Dendritic cell treated with granulocyte-macrophage colony-stimulating factor and Interleukin-4, amounts not matched to agents 40 ng/mL and 50 ng/mL, for 4 days (primary cell): ENCODE results near the gene DYSF.

ENCODE experiments used
- H3K27ac Mint-ChIP-seq: one replicate; pipeline ENCODE4 v1.8.0; 2022; ENCODE audit warnings: mild to moderate bottlenecking, mixed read lengths
- H3K27me3 Mint-ChIP-seq: one replicate; pipeline ENCODE4 v1.8.0; 2022; ENCODE audit warnings: mild to moderate bottlenecking, mixed read lengths
- H3K36me3 Mint-ChIP-seq: one replicate; pipeline ENCODE4 v1.8.0; 2022; ENCODE audit warnings: low read depth, mixed read lengths
- H3K4me1 Mint-ChIP-seq: one replicate; pipeline ENCODE4 v1.8.0; 2022; ENCODE audit warnings: low read depth, mixed read lengths
- H3K4me3 Mint-ChIP-seq: one replicate; pipeline ENCODE4 v1.8.0; 2022; ENCODE audit warnings: mild to moderate bottlenecking, moderate library complexity, mixed read lengths
- H3K9me3 Mint-ChIP-seq: one replicate; pipeline ENCODE4 v1.8.0; 2022; ENCODE audit warnings: mixed read lengths
- intact Hi-C: fragments of 100-400 bp; cut with micrococcal nuclease; formaldehyde crosslinking; loops from one replicate; pipeline ENCODE4 v1.15.0; 2022

Gene DYSF

GRCh38 chr2:71629771-71630453 lies 176.6 kb downstream of the DYSF start:
- H3K9me3 Mint-ChIP-seq = peaks cover 12% of the 10 kb centered on the region
- H3K27ac Mint-ChIP-seq = peak overlapping the region; percentile 91
- peak overlapping the region; percentile 66 for H3K4me3 Mint-ChIP-seq

GRCh38 chr2:71630454-71631328 lies 177.3 kb downstream of the DYSF start:
- Mint-ChIP-seq H3K9me3 (peaks cover 12% of the 10 kb centered on the region), H3K27me3 (no peaks in the 10 kb centered on the region), H3K4me3 (peak overlapping the region; percentile 66), H3K27ac (peak overlapping the region; percentile 91), H3K4me1 (peaks cover 47% of the 10 kb centered on the region), H3K36me3 (peaks cover 23% of the 10 kb centered on the region)
- intact Hi-C loops = no loop called here

More at GRCh38 chr2:71629771-71630453, 176.6 kb downstream of the DYSF start:
- Mint-ChIP-seq H3K4me1 (peaks cover 42% of the 10 kb centered on the region), H3K27me3 (no peaks in the 10 kb centered on the region), H3K36me3 (peaks cover 23% of the 10 kb centered on the region)
- intact Hi-C loops = no loop called here

- peaks cover 12% of the 10 kb centered on the region for H3K9me3 Mint-ChIP-seq
- peak overlapping the region; percentile 63 for H3K27ac Mint-ChIP-seq
- H3K4me1 Mint-ChIP-seq = peaks cover 47% of the 10 kb centered on the region
- H3K27me3 Mint-ChIP-seq = no peaks in the 10 kb centered on the region
- H3K36me3 Mint-ChIP-seq = peaks cover 23% of the 10 kb centered on the region
- intact Hi-C loops = no loop called here
- H3K4me3 Mint-ChIP-seq = no peak overlapping the region
Observed at GRCh38 chr2:71631411-71631931, 178.1 kb downstream of the DYSF start.

DNA sequence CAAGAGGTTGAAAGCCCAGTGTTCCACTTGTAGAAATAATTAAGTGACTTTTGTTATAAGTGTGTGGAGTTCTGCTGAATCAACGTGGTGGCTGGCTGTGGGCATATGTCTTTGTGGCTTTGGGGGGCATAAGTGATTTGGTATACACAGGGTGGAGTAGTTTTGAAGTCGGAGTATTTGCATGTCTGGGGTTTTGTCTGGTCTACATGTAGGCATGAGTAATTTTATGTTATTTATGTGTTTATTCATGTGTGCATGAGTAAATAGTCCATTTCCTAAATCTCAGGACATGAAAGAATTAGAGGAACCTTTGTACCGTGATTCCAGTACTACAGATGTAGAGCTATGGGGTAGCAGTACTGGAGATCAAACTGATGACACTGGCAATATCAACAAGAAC lies 179.7 kb downstream of the DYSF start:
- no peak overlapping the region for H3K4me3 Mint-ChIP-seq
- no peaks in the 10 kb centered on the region for H3K27me3 Mint-ChIP-seq
- H3K36me3 Mint-ChIP-seq = peaks cover 23% of the 10 kb centered on the region
- H3K27ac Mint-ChIP-seq = no peak overlapping the region
- intact Hi-C loops = no loop called here
- peaks cover 12% of the 10 kb centered on the region for H3K9me3 Mint-ChIP-seq
- H3K4me1 Mint-ChIP-seq = peaks cover 47% of the 10 kb centered on the region

DNA sequence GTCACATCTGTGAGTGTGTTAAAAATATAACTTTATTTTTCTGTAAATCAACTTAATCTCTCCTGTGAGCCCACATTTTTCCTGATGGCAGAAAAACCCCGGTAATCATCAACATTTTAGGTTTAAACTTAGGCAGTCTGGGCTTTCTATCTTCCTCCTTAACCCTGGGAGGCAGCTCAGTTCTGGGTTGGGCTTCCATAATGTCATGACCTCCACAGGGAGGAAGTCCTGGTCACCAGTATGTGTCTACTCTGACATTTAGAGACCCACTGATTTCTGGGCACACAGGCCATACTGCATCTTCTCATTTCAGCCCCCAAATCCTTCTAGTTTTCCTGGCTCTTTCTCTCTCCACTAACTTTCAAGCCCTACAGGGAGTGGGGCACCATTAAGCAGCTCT lies 181.2 kb downstream of the DYSF start:
- intact Hi-C loops = no loop called here
- Mint-ChIP-seq H3K4me3 (no peak overlapping the region), H3K27ac (peak overlapping the region; percentile 83), H3K36me3 (peaks cover 13% of the 10 kb centered on the region), H3K9me3 (peaks cover 1% of the 10 kb centered on the region), H3K27me3 (no peaks in the 10 kb centered on the region), H3K4me1 (peaks cover 39% of the 10 kb centered on the region)

GRCh38 chr2:71635798-71636197 lies 182.4 kb downstream of the DYSF start:
- intact Hi-C loops = no loop called here
- Mint-ChIP-seq H3K36me3 (peaks cover 11% of the 10 kb centered on the region), H3K27me3 (no peaks in the 10 kb centered on the region), H3K9me3 (no peaks in the 10 kb centered on the region), H3K4me3 (no peak overlapping the region), H3K4me1 (peaks cover 27% of the 10 kb centered on the region), H3K27ac (no peak overlapping the region)

- no peak overlapping the region for H3K27ac Mint-ChIP-seq
- H3K36me3 Mint-ChIP-seq = peaks cover 9% of the 10 kb centered on the region
- H3K27me3 Mint-ChIP-seq = no peaks in the 10 kb centered on the region
- no peak overlapping the region for H3K4me3 Mint-ChIP-seq
- no peaks in the 10 kb centered on the region for H3K9me3 Mint-ChIP-seq
- intact Hi-C loops = no loop called here
- peaks cover 18% of the 10 kb centered on the region for H3K4me1 Mint-ChIP-seq
Observed at GRCh38 chr2:71637168-71637567, 183.8 kb downstream of the DYSF start.

DNA sequence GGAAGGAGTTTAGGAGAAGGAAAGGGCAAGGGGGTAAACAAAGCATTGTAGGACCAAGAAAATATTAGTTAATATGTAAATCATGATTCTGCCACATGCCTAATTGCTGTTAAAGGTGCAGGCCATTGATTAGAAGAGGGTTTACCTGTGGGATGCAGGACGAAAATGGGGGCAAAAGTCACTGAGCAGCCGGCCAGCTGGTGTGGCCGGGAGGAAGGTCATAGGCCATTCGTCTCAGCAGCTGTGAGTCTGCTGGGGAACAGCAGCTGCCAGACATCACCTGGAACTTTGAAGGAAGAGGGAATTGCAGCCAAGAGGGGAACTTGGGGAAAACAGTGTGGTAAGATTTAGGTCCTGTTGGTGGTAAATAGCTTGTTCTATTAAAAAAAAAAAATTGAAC lies 184.4 kb downstream of the DYSF start:
- peaks cover 18% of the 10 kb centered on the region for H3K4me1 Mint-ChIP-seq
- H3K27ac Mint-ChIP-seq = no peak overlapping the region
- H3K9me3 Mint-ChIP-seq = no peaks in the 10 kb centered on the region
- no peak overlapping the region for H3K4me3 Mint-ChIP-seq
- no peaks in the 10 kb centered on the region for H3K27me3 Mint-ChIP-seq
- peaks cover 14% of the 10 kb centered on the region for H3K36me3 Mint-ChIP-seq
- intact Hi-C loops = no loop called here

DNA sequence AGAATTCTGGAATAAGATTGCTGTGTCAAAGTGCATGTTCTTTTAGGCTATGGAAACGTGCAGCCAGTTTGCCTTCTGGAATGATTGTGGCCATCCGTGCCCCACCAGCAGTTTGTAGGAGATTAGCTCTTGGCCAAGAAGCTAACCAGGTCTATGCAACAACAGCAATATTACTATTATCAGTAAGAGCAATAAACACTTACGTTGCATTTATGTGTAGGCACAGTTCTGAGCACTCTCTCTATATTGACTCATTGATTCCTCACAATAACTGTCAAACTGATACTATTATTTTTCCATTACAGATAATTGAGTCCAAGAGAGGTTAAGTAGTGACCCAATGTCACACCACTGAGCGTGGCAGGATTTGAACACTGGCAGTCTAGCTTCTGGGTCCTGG lies 186.4 kb downstream of the DYSF start:
- Mint-ChIP-seq H3K27ac (no peak overlapping the region), H3K36me3 (peaks cover 25% of the 10 kb centered on the region), H3K4me1 (peaks cover 12% of the 10 kb centered on the region), H3K9me3 (no peaks in the 10 kb centered on the region), H3K4me3 (no peak overlapping the region), H3K27me3 (no peaks in the 10 kb centered on the region)
- intact Hi-C loops = no loop called here

DNA sequence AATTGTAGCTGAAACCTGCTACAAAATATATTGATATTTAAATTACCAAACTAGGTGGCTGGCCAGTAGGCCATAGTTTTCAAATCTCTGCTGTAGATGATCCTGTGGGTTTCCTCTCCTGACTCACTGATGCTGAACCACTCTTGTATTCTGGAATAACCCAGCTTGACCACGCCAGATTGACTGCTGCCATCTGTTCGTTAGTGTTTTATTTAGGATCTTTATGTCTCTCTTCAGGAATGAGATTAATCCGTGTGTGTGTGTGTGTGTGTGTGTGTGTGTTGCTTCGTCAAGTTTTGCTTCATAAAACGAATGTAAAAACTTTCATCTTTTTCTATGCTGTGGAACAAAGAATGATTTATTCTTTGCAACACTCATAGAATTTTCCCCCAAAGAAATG lies 187.1 kb downstream of the DYSF start:
- Mint-ChIP-seq H3K27ac (no peak overlapping the region), H3K27me3 (no peaks in the 10 kb centered on the region), H3K9me3 (no peaks in the 10 kb centered on the region), H3K4me3 (no peak overlapping the region), H3K36me3 (peaks cover 32% of the 10 kb centered on the region), H3K4me1 (peaks cover 6% of the 10 kb centered on the region)
- intact Hi-C loops = no loop called here

DNA sequence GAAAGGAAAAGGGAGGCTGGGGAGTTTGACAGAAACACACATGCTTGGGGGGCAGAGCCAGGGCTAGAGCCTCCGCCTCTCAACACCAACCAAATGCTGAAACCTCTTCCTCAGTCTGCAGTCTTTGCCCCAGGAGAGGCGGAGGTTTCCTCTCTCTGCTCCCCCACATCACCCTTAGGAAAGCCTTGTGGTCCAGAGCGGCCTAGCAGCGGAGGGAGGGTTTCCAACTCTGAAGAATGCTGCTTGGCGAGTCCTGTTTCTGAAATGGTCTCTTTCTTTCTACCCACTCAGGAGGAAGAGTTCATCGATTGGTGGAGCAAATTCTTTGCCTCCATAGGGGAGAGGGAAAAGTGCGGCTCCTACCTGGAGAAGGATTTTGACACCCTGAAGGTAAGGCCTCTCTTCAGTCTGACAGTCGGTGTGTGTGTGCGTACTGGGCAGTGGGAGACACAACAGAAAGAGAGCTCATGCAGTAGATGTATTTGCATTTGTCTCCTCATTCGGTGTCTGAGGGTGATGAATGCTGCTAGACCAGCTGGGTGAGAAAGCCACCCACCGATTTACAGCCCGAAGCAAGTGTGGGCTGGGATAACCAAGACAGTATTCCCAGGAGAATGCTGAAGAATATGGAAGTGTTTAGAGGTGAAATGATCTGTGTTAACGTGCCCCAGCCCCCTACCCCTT lies 190.5 kb downstream of the DYSF start:
- intact Hi-C loops = no loop called here
- H3K27ac Mint-ChIP-seq = no peak overlapping the region
- peaks cover 2% of the 10 kb centered on the region for H3K27me3 Mint-ChIP-seq
- peaks cover 62% of the 10 kb centered on the region for H3K36me3 Mint-ChIP-seq
- peaks cover 6% of the 10 kb centered on the region for H3K4me1 Mint-ChIP-seq
- H3K4me3 Mint-ChIP-seq = no peak overlapping the region
- H3K9me3 Mint-ChIP-seq = peaks cover 9% of the 10 kb centered on the region

DNA sequence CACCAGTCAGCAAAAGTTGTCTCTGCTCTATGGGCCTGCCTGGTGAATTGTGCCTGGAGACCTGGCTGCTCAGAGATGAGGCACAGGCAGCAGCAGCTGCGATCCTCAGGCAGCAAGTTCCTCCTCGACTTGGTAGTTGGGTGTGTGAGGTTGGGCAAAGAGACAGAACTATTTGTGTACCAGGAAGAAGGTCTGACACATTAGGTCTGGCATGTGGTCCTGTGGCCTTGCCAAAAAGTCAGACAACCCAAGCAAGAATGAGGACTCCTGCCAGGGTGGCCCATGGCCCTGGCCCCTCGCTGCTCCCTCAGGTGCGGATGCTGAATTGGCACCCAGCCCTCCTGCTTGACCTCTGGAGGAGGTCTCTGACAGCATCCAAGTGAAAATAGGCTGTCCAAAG lies 192.7 kb downstream of the DYSF start:
- intact Hi-C loops = no loop called here
- peaks cover 3% of the 10 kb centered on the region for H3K27me3 Mint-ChIP-seq

GRCh38 chr2:71647356-71647755 lies 194.0 kb downstream of the DYSF start:
- Mint-ChIP-seq H3K4me1 (peaks cover 6% of the 10 kb centered on the region), H3K4me3 (no peak overlapping the region), H3K36me3 (peaks cover 68% of the 10 kb centered on the region), H3K27me3 (peaks cover 3% of the 10 kb centered on the region), H3K9me3 (peaks cover 9% of the 10 kb centered on the region), H3K27ac (no peak overlapping the region)
- intact Hi-C loops = no loop called here

More for the DNA sequence above, 192.7 kb downstream of the DYSF start:
- no peak overlapping the region for H3K27ac Mint-ChIP-seq
- peaks cover 6% of the 10 kb centered on the region for H3K4me1 Mint-ChIP-seq
- peaks cover 68% of the 10 kb centered on the region for H3K36me3 Mint-ChIP-seq
- H3K4me3 Mint-ChIP-seq = no peak overlapping the region
- peaks cover 9% of the 10 kb centered on the region for H3K9me3 Mint-ChIP-seq

GRCh38 chr2:71655498-71655897 lies 202.1 kb downstream of the DYSF start:
- Mint-ChIP-seq H3K9me3 (peaks cover 28% of the 10 kb centered on the region), H3K4me3 (no peak overlapping the region), H3K36me3 (peaks cover 62% of the 10 kb centered on the region), H3K27me3 (no peaks in the 10 kb centered on the region), H3K27ac (no peak overlapping the region), H3K4me1 (no peaks in the 10 kb centered on the region)
- intact Hi-C loops = no loop called here
